WTC11 (cell line): ENCODE results near the gene DISP2. TPM values are rescaled to one million over a fixed set of nuclear protein-coding genes. Genes with fewer than 3 reads are reported as not detected.

Experiments
- ATAC-seq: fragments of 200-7000 bp; cut with Tn5 transposase; 2 replicates; pipeline ENCODE4 v1.10.0; 2021; ENCODE audit warnings: mild to moderate bottlenecking, moderate library complexity
- CTCF ChIA-PET: fragments of 300-600 bp; sonication (Branson Sonifier 250); formaldehyde crosslinking; loops from one replicate; lab custom pipeline; 2021; ENCODE audit warnings: antibody characterized with exemption; lab: Charles Lee
- POLR2A ChIA-PET: fragments of 350-600 bp; sonication (Branson Sonifier 250); formaldehyde crosslinking; loops from one replicate; lab custom pipeline; 2021; ENCODE audit warnings: antibody characterized with exemption; lab: Charles Lee
- DNase-seq: peaks from one replicate; pipeline ENCODE4 v3.0.0; 2021; ENCODE audit warnings: low spot score
- H3K27ac Mint-ChIP-seq: 2 replicates; pipeline ENCODE4 v1.8.0; 2021; ENCODE audit warnings: mixed read lengths
- H3K27me3 Mint-ChIP-seq: 2 replicates; pipeline ENCODE4 v1.8.0; 2021; ENCODE audit warnings: low read depth, mild to moderate bottlenecking, moderate library complexity, mixed read lengths
- H3K36me3 Mint-ChIP-seq: 2 replicates; pipeline ENCODE4 v1.8.0; 2021; ENCODE audit warnings: mixed read lengths
- H3K4me1 Mint-ChIP-seq: 2 replicates; pipeline ENCODE4 v1.8.0; 2022; ENCODE audit warnings: mixed read lengths
- H3K4me3 Mint-ChIP-seq: 2 replicates; pipeline ENCODE4 v1.8.0; 2021; ENCODE audit warnings: mild to moderate bottlenecking, moderate library complexity, mixed read lengths
- H3K9me3 Mint-ChIP-seq: 2 replicates; pipeline ENCODE4 v1.8.0; 2021; ENCODE audit warnings: mixed read lengths
- ETV6 ChIP-seq: sonication (generic); formaldehyde crosslinking; IDR thresholded peaks from 2 replicates; pipeline ENCODE4 v1.8.1; 2022; ENCODE audit warnings: mild to moderate bottlenecking, missing genetic modification reagents
- KAT7 ChIP-seq: sonication (generic); formaldehyde crosslinking; IDR thresholded peaks from 2 replicates; pipeline ENCODE4 v1.8.1; 2023; ENCODE audit warnings: missing genetic modification reagents, mild to moderate bottlenecking, borderline replicate concordance
- MXD4 ChIP-seq: fragments of 250-450 bp; sonication (Bioruptor Pico); IDR thresholded peaks from 2 replicates; pipeline ENCODE4 v1.8.0; 2021; ENCODE audit warnings: mild to moderate bottlenecking, moderate library complexity, borderline replicate concordance
- MYBL2 ChIP-seq: sonication (generic); formaldehyde crosslinking; IDR thresholded peaks from 2 replicates; pipeline ENCODE4 v1.8.1; 2023; ENCODE audit warnings: mild to moderate bottlenecking, moderate library complexity, missing genetic modification reagents
- NR3C1 ChIP-seq: sonication (generic); formaldehyde crosslinking; conservative IDR thresholded peaks from 2 replicates; pipeline ENCODE4 v1.8.1; 2023; ENCODE audit warnings: low read depth, mild to moderate bottlenecking, missing genetic modification reagents
- RORB ChIP-seq: fragments of 250-450 bp; sonication (Bioruptor Pico); IDR thresholded peaks from 2 replicates; pipeline ENCODE4 v1.9.0; 2021; ENCODE audit warnings: mild to moderate bottlenecking
- SMAD4 ChIP-seq: sonication (generic); formaldehyde crosslinking; IDR thresholded peaks from 2 replicates; pipeline ENCODE4 v1.8.0; 2022; ENCODE audit warnings: mild to moderate bottlenecking, missing genetic modification reagents
- ZNF396 ChIP-seq: fragments of 250-450 bp; sonication (Bioruptor Pico); IDR thresholded peaks from 2 replicates; pipeline ENCODE4 v1.8.0; 2021; ENCODE audit warnings: mild to moderate bottlenecking, moderate library complexity, borderline replicate concordance
- total RNA-seq: library from RNA; stranded (reverse); gene quantifications from 3 replicates; pipeline ENCODE4 v1.2.3, GENCODE V29; 2021
- TF ChIP-seq, protein P1 (sequence below): sonication (generic); formaldehyde crosslinking; IDR thresholded peaks from 2 replicates; pipeline ENCODE4 v1.8.1; 2023; ENCODE audit warnings: mild to moderate bottlenecking, missing genetic modification reagents
- TF ChIP-seq, protein P2 (sequence below): sonication (generic); formaldehyde crosslinking; IDR thresholded peaks from 2 replicates; pipeline ENCODE4 v1.8.0; 2023; ENCODE audit warnings: missing genetic modification reagents, mild to moderate bottlenecking, borderline replicate concordance
- TF ChIP-seq, protein P3 (sequence below): fragments of 250-450 bp; sonication (Bioruptor Pico); IDR thresholded peaks from 2 replicates; pipeline ENCODE4 v1.9.0; 2021; ENCODE audit warnings: mild to moderate bottlenecking
- TF ChIP-seq, protein P4 (sequence below): fragments of 250-450 bp; sonication (Bioruptor Pico); IDR thresholded peaks from 2 replicates; pipeline ENCODE4 v2.1.2; 2022; ENCODE audit warnings: mild to moderate bottlenecking, moderate library complexity
- TF ChIP-seq, protein P5 (sequence below): sonication (generic); formaldehyde crosslinking; IDR thresholded peaks from 2 replicates; pipeline ENCODE4 v1.8.1; 2023; ENCODE audit warnings: mild to moderate bottlenecking, moderate library complexity, missing genetic modification reagents
- TF ChIP-seq, protein P6 (sequence below): sonication (generic); formaldehyde crosslinking; IDR thresholded peaks from 2 replicates; pipeline ENCODE4 v1.8.0; 2022; ENCODE audit warnings: mild to moderate bottlenecking, missing genetic modification reagents
- TF ChIP-seq, protein P7 (sequence below): sonication (generic); formaldehyde crosslinking; IDR thresholded peaks from 2 replicates; pipeline ENCODE4 v1.8.1; 2022; ENCODE audit warnings: low read depth, missing genetic modification reagents, borderline replicate concordance

Gene DISP2
- total RNA-seq, 1 experiment from 2014 or later, result 3.5 TPM

DNA sequence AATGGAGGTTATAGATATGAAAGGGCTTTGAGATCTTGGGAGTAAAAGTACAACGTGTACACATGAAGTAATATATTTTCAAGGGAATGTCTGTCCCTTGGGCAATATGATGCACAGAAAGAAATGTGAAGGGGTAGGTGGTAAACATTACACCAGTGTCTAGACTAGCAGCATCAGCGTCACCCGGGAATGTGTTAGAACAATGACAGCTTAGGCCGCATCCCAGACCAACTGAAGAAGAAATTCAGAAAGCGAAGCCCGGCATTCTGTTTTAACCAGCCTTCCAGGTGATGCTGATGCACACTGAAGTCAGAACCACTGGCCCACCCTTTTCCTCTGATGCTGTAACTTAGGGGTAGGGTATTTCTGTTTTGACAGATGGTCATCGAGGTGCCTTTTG, 28.2 kb upstream of the DISP2 start:
- no peak overlapping the region for H3K27ac Mint-ChIP-seq
- no peaks in the 10 kb centered on the region for H3K9me3 Mint-ChIP-seq

DNA sequence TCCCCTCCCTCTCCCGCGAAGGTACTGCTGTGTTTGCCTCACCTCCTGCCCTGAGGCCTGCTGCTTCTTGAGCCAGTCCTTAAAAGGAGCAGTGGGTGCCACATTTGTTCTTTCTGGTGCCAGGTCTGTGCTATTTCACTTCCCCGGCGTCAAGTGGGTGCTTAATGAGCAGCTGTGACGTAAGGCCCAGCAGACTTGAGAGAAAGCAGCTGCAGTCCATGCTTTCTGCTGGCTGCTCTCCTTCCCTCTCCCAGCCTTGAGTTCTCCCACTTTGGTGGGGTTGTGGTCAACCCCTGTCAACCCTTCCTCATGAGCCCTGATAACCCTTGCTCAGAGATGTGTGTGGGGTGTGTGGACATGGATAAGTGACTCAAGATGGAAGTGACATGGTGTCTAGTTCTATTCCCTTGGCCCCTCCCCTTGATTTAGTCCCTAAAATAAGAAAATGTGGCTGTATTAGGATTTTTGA, 27.6 kb upstream of the DISP2 start:
- TF ChIP-seq KAT7 (CRISPR knock-in tag), result no peak
- TF ChIP-seq, protein P1, sequence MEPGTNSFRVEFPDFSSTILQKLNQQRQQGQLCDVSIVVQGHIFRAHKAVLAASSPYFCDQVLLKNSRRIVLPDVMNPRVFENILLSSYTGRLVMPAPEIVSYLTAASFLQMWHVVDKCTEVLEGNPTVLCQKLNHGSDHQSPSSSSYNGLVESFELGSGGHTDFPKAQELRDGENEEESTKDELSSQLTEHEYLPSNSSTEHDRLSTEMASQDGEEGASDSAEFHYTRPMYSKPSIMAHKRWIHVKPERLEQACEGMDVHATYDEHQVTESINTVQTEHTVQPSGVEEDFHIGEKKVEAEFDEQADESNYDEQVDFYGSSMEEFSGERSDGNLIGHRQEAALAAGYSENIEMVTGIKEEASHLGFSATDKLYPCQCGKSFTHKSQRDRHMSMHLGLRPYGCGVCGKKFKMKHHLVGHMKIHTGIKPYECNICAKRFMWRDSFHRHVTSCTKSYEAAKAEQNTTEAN (CRISPR knock-in tag), result no peak
- TF ChIP-seq, protein P2, sequence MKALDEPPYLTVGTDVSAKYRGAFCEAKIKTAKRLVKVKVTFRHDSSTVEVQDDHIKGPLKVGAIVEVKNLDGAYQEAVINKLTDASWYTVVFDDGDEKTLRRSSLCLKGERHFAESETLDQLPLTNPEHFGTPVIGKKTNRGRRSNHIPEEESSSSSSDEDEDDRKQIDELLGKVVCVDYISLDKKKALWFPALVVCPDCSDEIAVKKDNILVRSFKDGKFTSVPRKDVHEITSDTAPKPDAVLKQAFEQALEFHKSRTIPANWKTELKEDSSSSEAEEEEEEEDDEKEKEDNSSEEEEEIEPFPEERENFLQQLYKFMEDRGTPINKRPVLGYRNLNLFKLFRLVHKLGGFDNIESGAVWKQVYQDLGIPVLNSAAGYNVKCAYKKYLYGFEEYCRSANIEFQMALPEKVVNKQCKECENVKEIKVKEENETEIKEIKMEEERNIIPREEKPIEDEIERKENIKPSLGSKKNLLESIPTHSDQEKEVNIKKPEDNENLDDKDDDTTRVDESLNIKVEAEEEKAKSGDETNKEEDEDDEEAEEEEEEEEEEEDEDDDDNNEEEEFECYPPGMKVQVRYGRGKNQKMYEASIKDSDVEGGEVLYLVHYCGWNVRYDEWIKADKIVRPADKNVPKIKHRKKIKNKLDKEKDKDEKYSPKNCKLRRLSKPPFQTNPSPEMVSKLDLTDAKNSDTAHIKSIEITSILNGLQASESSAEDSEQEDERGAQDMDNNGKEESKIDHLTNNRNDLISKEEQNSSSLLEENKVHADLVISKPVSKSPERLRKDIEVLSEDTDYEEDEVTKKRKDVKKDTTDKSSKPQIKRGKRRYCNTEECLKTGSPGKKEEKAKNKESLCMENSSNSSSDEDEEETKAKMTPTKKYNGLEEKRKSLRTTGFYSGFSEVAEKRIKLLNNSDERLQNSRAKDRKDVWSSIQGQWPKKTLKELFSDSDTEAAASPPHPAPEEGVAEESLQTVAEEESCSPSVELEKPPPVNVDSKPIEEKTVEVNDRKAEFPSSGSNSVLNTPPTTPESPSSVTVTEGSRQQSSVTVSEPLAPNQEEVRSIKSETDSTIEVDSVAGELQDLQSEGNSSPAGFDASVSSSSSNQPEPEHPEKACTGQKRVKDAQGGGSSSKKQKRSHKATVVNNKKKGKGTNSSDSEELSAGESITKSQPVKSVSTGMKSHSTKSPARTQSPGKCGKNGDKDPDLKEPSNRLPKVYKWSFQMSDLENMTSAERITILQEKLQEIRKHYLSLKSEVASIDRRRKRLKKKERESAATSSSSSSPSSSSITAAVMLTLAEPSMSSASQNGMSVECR (CRISPR knock-in tag), result no peak
- peaks cover 15% of the 10 kb centered on the region; the same call in 1 of the 2 replicates for H3K36me3 Mint-ChIP-seq
- ChIA-PET POLR2A (no interaction called here), CTCF (interaction anchor here (1.6 to 8.3 kb wide), 5 partner anchors 8 to 91 kb away, joined by 3 to 234 read pairs (median 27); partner anchors contain the start of gene CCDC9B)
- no peak overlapping the region for H3K4me3 Mint-ChIP-seq
- peaks cover under 1% of the 10 kb centered on the region; the same call in 1 of the 2 replicates for H3K27me3 Mint-ChIP-seq
- no peak for DNase-seq
- no peak overlapping the region for H3K27ac Mint-ChIP-seq
- H3K4me1 Mint-ChIP-seq, result peaks cover 55% of the 10 kb centered on the region
- no peak for ATAC-seq
- H3K9me3 Mint-ChIP-seq, result no peaks in the 10 kb centered on the region

More for the DNA sequence above, 28.2 kb upstream of the DISP2 start:
- ChIA-PET CTCF (interaction anchor here (1.6 to 8.3 kb wide), 4 partner anchors 9 to 92 kb away, joined by 3 to 234 read pairs (median 44); partner anchors contain the start of gene CCDC9B), POLR2A (no interaction called here)
- H3K4me3 Mint-ChIP-seq, result no peak overlapping the region
- H3K27me3 Mint-ChIP-seq, result peaks cover 4% of the 10 kb centered on the region
- H3K4me1 Mint-ChIP-seq, result peaks cover 58% of the 10 kb centered on the region
- peaks cover 15% of the 10 kb centered on the region; the same call in 1 of the 2 replicates for H3K36me3 Mint-ChIP-seq
- DNase-seq (no peak), ATAC-seq (no peak)
- TF ChIP-seq MXD4 (no peak), NR3C1 (CRISPR knock-in tag) (no peak), RORB (CRISPR knock-in tag) (no peak), MYBL2 (CRISPR knock-in tag) (no peak), SMAD4 (CRISPR knock-in tag) (no peak), ZNF396 (no peak), ETV6 (CRISPR knock-in tag) (no peak)
- TF ChIP-seq, protein P3, sequence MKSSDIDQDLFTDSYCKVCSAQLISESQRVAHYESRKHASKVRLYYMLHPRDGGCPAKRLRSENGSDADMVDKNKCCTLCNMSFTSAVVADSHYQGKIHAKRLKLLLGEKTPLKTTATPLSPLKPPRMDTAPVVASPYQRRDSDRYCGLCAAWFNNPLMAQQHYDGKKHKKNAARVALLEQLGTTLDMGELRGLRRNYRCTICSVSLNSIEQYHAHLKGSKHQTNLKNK, result no peak
- TF ChIP-seq, protein P4, sequence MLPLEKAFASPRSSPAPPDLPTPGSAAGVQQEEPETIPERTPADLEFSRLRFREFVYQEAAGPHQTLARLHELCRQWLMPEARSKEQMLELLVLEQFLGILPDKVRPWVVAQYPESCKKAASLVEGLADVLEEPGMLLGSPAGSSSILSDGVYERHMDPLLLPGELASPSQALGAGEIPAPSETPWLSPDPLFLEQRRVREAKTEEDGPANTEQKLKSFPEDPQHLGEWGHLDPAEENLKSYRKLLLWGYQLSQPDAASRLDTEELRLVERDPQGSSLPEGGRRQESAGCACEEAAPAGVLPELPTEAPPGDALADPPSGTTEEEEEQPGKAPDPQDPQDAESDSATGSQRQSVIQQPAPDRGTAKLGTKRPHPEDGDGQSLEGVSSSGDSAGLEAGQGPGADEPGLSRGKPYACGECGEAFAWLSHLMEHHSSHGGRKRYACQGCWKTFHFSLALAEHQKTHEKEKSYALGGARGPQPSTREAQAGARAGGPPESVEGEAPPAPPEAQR, result no peak
- TF ChIP-seq, protein P5, sequence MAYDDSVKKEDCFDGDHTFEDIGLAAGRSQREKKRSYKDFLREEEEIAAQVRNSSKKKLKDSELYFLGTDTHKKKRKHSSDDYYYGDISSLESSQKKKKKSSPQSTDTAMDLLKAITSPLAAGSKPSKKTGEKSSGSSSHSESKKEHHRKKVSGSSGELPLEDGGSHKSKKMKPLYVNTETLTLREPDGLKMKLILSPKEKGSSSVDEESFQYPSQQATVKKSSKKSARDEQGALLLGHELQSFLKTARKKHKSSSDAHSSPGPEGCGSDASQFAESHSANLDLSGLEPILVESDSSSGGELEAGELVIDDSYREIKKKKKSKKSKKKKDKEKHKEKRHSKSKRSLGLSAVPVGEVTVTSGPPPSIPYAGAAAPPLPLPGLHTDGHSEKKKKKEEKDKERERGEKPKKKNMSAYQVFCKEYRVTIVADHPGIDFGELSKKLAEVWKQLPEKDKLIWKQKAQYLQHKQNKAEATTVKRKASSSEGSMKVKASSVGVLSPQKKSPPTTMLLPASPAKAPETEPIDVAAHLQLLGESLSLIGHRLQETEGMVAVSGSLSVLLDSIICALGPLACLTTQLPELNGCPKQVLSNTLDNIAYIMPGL (CRISPR knock-in tag), result no peak
- TF ChIP-seq, protein P6, sequence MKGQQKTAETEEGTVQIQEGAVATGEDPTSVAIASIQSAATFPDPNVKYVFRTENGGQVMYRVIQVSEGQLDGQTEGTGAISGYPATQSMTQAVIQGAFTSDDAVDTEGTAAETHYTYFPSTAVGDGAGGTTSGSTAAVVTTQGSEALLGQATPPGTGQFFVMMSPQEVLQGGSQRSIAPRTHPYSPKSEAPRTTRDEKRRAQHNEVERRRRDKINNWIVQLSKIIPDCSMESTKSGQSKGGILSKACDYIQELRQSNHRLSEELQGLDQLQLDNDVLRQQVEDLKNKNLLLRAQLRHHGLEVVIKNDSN, result no peak
- TF ChIP-seq, protein P7, sequence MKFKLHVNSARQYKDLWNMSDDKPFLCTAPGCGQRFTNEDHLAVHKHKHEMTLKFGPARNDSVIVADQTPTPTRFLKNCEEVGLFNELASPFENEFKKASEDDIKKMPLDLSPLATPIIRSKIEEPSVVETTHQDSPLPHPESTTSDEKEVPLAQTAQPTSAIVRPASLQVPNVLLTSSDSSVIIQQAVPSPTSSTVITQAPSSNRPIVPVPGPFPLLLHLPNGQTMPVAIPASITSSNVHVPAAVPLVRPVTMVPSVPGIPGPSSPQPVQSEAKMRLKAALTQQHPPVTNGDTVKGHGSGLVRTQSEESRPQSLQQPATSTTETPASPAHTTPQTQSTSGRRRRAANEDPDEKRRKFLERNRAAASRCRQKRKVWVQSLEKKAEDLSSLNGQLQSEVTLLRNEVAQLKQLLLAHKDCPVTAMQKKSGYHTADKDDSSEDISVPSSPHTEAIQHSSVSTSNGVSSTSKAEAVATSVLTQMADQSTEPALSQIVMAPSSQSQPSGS (CRISPR knock-in tag), result no peak
